Muscle layer of duodenum (tissue), 2 donors: Measurements from ENCODE around the gene LCP2.

Source experiments
- H3K27ac ChIP-seq: one replicate; pipeline ENCODE4 v1.7.0; 2013; ENCODE audit warnings: mild to moderate bottlenecking, low read length
- H3K27me3 ChIP-seq: one replicate; pipeline ENCODE4 v1.7.0; 2013; ENCODE audit warnings: low read depth, mild to moderate bottlenecking, control low read depth, low read length
- H3K36me3 ChIP-seq, 2 donors: one replicate each; pipeline ENCODE4 v1.7.0; 2013; ENCODE audit warnings: low read length in 2 of 2, control low read depth in 1 of 2, mild to moderate bottlenecking in 1 of 2; ENCODE audit not compliant: insufficient read depth in 2 of 2, control insufficient read depth in 1 of 2
- H3K4me1 ChIP-seq, 2 donors: one replicate each; pipeline ENCODE4 v1.7.0; 2013; ENCODE audit warnings: low read length in 2 of 2, mild to moderate bottlenecking in 2 of 2, control low read depth in 1 of 2, moderate library complexity in 1 of 2; ENCODE audit not compliant: insufficient read depth in 2 of 2, control insufficient read depth in 1 of 2
- H3K4me3 ChIP-seq, 2 donors: one replicate each; pipeline ENCODE4 v1.7.0; 2013; ENCODE audit warnings: low read length in 2 of 2, low read depth in 1 of 2, mild to moderate bottlenecking in 1 of 2
- H3K9me3 ChIP-seq, 2 donors: one replicate each; pipeline ENCODE4 v1.7.0; 2013; ENCODE audit warnings: low read length in 2 of 2, control low read depth in 1 of 2, mild to moderate bottlenecking in 1 of 2; ENCODE audit not compliant: control insufficient read depth in 1 of 2
- donor health status: healthy.

The LCP2 gene

GRCh38 chr5:170223906-170224305, 73.7 kb downstream of the LCP2 start:
- no peaks in the 10 kb centered on the region for H3K27me3 ChIP-seq
- no peak overlapping the region for H3K4me3 ChIP-seq
- H3K9me3 ChIP-seq, result no peaks in the 10 kb centered on the region
- H3K36me3 ChIP-seq, result no peaks in the 10 kb centered on the region
- peaks cover 0 to 8% of the 10 kb centered on the region in 2 donors for H3K4me1 ChIP-seq
- no peak overlapping the region for H3K27ac ChIP-seq

DNA sequence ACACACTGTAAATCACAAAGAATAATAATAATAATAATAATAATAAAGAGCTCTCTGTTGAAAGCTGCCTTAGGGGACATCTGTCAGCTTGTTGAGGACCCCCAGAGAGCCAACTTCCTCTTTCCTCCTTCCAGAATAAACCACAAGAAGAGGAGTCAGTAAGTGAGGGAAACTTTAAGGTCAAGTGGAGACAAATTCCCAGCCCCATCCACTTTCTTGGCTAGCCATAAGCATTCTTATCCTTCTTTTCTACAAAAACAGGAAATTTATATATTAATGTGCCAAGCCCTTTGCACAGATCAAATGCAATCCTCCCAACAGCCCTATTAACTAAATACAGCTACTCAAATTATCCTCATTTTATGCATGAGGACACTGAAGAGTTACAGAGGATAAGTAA, 74.2 kb downstream of the LCP2 start:
- Histone ChIP-seq H3K36me3 (no peaks in the 10 kb centered on the region), H3K9me3 (no peaks in the 10 kb centered on the region), H3K4me3 (no peak overlapping the region), H3K4me1 (peaks cover 0 to 8% of the 10 kb centered on the region in 2 donors), H3K27ac (no peak overlapping the region), H3K27me3 (no peaks in the 10 kb centered on the region)

- no peak overlapping the region for H3K4me3 ChIP-seq
- H3K4me1 ChIP-seq, result peaks cover 0 to 8% of the 10 kb centered on the region in 2 donors
- H3K27ac ChIP-seq, result no peak overlapping the region
- no peaks in the 10 kb centered on the region for H3K36me3 ChIP-seq
- H3K27me3 ChIP-seq, result no peaks in the 10 kb centered on the region
- H3K9me3 ChIP-seq, result no peaks in the 10 kb centered on the region
Measured at GRCh38 chr5:170221327-170221741, 76.2 kb downstream of the LCP2 start.

GRCh38 chr5:170220191-170220590, 77.4 kb downstream of the LCP2 start:
- Histone ChIP-seq H3K27ac (no peak overlapping the region), H3K9me3 (no peaks in the 10 kb centered on the region), H3K27me3 (no peaks in the 10 kb centered on the region), H3K4me1 (peaks cover 0 to 8% of the 10 kb centered on the region in 2 donors), H3K4me3 (no peak overlapping the region), H3K36me3 (no peaks in the 10 kb centered on the region)

GRCh38 chr5:170219615-170220014, 78.0 kb downstream of the LCP2 start:
- Histone ChIP-seq H3K4me3 (no peak overlapping the region), H3K9me3 (no peaks in the 10 kb centered on the region), H3K27ac (no peak overlapping the region), H3K36me3 (no peaks in the 10 kb centered on the region), H3K27me3 (no peaks in the 10 kb centered on the region), H3K4me1 (peaks cover 0 to 8% of the 10 kb centered on the region in 2 donors)

- Histone ChIP-seq H3K36me3 (no peaks in the 10 kb centered on the region), H3K4me1 (peaks cover 0 to 8% of the 10 kb centered on the region in 2 donors)
Measured at GRCh38 chr5:170218726-170219125, 78.9 kb downstream of the LCP2 start.

DNA sequence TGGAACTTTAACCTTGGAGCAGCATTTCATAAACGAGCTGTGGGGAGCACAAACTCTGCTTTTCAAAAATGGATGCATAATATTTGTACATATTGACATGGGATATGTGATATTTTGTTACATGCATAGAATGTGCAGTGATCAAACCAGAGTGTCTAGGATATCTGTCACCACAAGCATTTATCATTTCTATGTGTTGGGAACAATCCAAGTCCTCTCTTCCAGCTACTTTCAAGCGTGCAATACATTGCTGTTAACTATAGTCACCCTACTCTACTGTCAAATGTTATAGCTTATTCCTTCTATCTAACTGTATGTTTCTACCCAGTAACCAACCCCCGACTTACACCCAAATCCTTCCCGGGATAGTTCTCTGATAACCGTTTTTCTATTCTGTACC, 79.7 kb downstream of the LCP2 start:
- H3K4me3 ChIP-seq, result no peak overlapping the region
- H3K36me3 ChIP-seq, result no peaks in the 10 kb centered on the region
- no peaks in the 10 kb centered on the region for H3K9me3 ChIP-seq
- no peaks in the 10 kb centered on the region for H3K27me3 ChIP-seq
- H3K27ac ChIP-seq, result no peak overlapping the region
- H3K4me1 ChIP-seq, result peaks cover 0 to 8% of the 10 kb centered on the region in 2 donors

More at GRCh38 chr5:170218726-170219125, 78.9 kb downstream of the LCP2 start:
- H3K27ac ChIP-seq, result no peak overlapping the region
- H3K27me3 ChIP-seq, result no peaks in the 10 kb centered on the region
- no peak overlapping the region for H3K4me3 ChIP-seq
- no peaks in the 10 kb centered on the region for H3K9me3 ChIP-seq

- Histone ChIP-seq H3K4me3 (no peak overlapping the region), H3K9me3 (no peaks in the 10 kb centered on the region), H3K27me3 (no peaks in the 10 kb centered on the region), H3K27ac (no peak overlapping the region), H3K4me1 (peaks cover 0 to 7% of the 10 kb centered on the region in 2 donors), H3K36me3 (no peaks in the 10 kb centered on the region)
Measured at GRCh38 chr5:170216257-170216864, 81.2 kb downstream of the LCP2 start.

DNA sequence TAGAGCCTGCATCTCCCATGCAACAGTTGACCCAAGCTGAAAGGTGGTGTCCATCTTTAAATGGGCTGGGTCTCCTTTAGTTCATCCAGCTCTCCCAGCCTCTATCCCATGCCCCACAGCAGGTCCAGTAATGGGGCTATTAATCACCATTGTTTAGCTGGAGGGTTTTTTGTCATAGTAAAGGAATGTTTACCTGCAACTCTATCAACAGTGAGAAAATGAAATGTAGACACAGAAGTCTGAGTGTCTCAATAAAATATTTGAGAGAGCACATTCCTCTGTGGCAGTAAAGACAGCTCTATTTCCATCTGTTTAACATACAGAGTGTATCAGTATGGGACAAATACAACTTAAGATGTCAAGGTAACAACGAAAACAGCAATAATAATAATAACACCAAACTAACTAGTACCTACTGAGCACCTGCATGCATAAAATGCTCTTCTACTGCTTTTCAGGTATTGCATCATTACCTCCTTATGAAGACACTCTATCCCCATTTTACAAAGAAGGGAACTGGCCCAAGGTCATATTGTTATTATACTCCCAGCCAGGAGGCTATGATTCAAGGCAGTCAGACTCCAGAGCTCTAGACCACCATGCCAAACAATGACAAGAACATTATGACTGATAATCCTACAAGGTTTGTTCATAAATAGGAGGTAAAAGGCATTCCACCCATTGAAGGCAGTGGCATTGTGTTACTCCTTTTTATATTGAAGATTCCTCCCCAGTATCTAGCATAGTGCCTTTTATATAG, 85.8 kb downstream of the LCP2 start:
- H3K9me3 ChIP-seq, result no peaks in the 10 kb centered on the region
- no peaks in the 10 kb centered on the region for H3K27me3 ChIP-seq
- no peak overlapping the region for H3K4me3 ChIP-seq
- no peak overlapping the region for H3K27ac ChIP-seq
- H3K36me3 ChIP-seq, result no peaks in the 10 kb centered on the region
- no peaks in the 10 kb centered on the region for H3K4me1 ChIP-seq

DNA sequence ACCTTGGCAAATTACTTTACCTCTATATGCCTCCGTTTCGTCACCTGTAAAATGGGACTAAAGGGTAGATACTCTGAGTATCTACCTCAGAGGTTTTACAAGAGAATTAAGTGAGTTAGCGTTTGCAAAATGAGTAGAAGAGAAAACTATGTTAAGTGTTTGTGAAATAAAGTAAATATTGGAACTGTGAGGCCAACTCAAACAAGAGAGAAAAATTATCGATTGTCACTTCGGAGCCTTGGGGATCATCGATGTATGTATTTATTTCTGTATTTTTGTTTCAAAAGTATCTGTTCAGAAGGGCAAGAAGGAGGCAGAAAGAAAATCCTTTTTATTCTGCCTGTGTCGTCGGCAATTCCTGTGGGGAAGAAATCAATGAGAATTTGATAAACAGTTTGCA, 90.6 kb downstream of the LCP2 start:
- no peaks in the 10 kb centered on the region for H3K27me3 ChIP-seq
- H3K36me3 ChIP-seq, result no peaks in the 10 kb centered on the region
- no peak overlapping the region for H3K27ac ChIP-seq
- no peaks in the 10 kb centered on the region for H3K4me1 ChIP-seq
- no peaks in the 10 kb centered on the region for H3K9me3 ChIP-seq
- no peak overlapping the region for H3K4me3 ChIP-seq

DNA sequence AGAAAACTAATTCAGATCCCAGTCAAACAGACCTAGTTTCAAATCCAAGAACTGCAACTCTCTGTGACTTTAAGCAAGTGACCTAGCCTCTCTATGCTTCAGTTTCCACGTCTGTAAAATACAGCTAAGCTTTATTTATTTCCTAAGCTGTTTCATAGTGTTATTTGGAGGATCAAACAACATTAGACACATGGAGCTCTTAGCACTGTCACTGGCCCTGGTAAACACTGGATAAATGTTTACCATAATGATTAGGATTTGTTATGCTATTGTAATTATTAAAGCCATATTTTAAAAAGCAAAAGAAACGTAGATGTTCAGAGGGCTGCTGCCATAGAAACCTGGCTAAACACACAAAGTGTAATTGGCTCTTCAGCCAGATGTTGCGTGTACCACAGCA, 91.4 kb downstream of the LCP2 start:
- H3K4me3 ChIP-seq, result no peak overlapping the region
- no peaks in the 10 kb centered on the region for H3K36me3 ChIP-seq
- no peak overlapping the region for H3K27ac ChIP-seq
- H3K27me3 ChIP-seq, result no peaks in the 10 kb centered on the region
- no peaks in the 10 kb centered on the region for H3K4me1 ChIP-seq
- no peaks in the 10 kb centered on the region for H3K9me3 ChIP-seq
